AG10803 (cell line): ENCODE measurements around the gene IP6K3.

ENCODE experiments used
- DNase-seq: peaks from one replicate; pipeline ENCODE4 v3.0.0; 2010; ENCODE audit warnings: low read depth
- H3K4me3 ChIP-seq: 2 replicates; pipeline ENCODE4 v1.5.1; 2011; ENCODE audit warnings: mild to moderate bottlenecking, low read length, control low read depth
- CTCF ChIP-seq: conservative IDR thresholded peaks from 2 replicates; pipeline ENCODE4 v1.5.1; 2011; ENCODE audit warnings: mild to moderate bottlenecking, low read length, control low read depth, inconsistent platforms

The IP6K3 gene

GRCh38 chr6:33766921-33767907 lies 20.5 kb upstream of the IP6K3 start:
- no peak for TF ChIP-seq CTCF
- no peak for DNase-seq
- no peak overlapping the region for H3K4me3 ChIP-seq

GRCh38 chr6:33765368-33765767 lies 18.7 kb upstream of the IP6K3 start:
- no peak for DNase-seq
- TF ChIP-seq CTCF, result no peak
- no peak overlapping the region for H3K4me3 ChIP-seq

- TF ChIP-seq CTCF, result no peak
Measured at GRCh38 chr6:33764036-33764435, 17.3 kb upstream of the IP6K3 start.

DNA sequence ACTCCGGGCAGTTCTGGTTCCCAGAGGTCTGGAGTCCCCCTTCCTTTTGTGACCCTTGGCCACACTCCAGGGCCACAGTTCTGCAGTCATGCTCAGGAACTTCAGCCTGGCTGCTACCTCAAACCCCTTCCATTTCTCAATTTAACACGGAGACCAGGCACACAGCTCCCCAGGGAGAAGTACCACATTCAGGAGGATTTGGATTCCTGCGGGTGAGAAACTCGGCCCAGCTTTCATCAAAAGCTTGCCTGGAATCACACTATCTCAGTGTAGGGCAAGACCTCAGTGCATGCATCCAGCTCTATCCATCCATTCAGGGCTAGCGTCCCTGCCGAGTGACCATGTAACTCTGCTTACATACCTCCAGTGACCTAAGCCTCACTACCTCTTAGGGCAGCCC lies 16.8 kb upstream of the IP6K3 start:
- no peak overlapping the region for H3K4me3 ChIP-seq
- DNase-seq, result peak; percentile 53
- no peak for TF ChIP-seq CTCF

More at GRCh38 chr6:33764036-33764435, 17.3 kb upstream of the IP6K3 start:
- DNase-seq, result no peak
- H3K4me3 ChIP-seq, result no peak overlapping the region

DNA sequence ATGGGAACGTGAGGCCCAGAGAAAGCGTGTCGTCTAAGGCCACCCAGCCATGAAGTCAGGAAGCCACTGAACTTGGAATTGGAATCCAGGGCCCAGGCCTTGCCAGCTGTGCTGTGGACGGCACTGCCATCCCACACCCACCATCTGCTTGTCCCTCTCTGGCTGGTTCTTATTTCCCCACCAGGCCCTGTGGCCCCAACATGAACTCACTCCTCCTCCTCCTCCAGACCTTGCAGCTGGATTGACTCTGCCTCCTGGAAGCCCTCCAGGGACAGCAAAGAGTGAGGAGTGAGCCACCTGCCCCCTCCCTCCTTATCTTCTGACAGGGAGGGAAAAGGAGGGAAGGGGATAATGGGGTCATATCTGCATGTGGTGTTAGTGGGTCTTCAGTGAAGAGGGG lies 16.0 kb upstream of the IP6K3 start:
- no peak overlapping the region for H3K4me3 ChIP-seq
- DNase-seq, result peak; percentile 47

GRCh38 chr6:33761922-33762629 lies 15.4 kb upstream of the IP6K3 start:
- peak; percentile 73 for TF ChIP-seq CTCF
- peak; percentile 53 for DNase-seq
- no peak overlapping the region for H3K4me3 ChIP-seq

More for the DNA sequence above, 16.0 kb upstream of the IP6K3 start:
- TF ChIP-seq CTCF, result no peak
